22Rv1 (cell line): ENCODE measurements around the gene SH3PXD2A.
"Not testable (repeated sequence)": the region's sequence is repeated elsewhere in the genome, so short reads cannot be mapped to it uniquely, and the experiment has no call there.

ENCODE experiments used
- H3K27ac ChIP-seq: fragments of 450-650 bp; 2 replicates; pipeline ENCODE4 v1.5.1; 2017
- ZFX ChIP-seq: fragments of 450-650 bp; IDR thresholded peaks from 2 replicates; pipeline ENCODE4 v1.6.1; 2017; ENCODE audit warnings: antibody characterized with exemption, borderline replicate concordance
- TF ChIP-seq, protein P1 (sequence below): fragments of 450-650 bp; IDR thresholded peaks from 2 replicates; pipeline ENCODE4 v1.5.1; 2017; ENCODE audit warnings: mild to moderate bottlenecking

The SH3PXD2A gene

DNA sequence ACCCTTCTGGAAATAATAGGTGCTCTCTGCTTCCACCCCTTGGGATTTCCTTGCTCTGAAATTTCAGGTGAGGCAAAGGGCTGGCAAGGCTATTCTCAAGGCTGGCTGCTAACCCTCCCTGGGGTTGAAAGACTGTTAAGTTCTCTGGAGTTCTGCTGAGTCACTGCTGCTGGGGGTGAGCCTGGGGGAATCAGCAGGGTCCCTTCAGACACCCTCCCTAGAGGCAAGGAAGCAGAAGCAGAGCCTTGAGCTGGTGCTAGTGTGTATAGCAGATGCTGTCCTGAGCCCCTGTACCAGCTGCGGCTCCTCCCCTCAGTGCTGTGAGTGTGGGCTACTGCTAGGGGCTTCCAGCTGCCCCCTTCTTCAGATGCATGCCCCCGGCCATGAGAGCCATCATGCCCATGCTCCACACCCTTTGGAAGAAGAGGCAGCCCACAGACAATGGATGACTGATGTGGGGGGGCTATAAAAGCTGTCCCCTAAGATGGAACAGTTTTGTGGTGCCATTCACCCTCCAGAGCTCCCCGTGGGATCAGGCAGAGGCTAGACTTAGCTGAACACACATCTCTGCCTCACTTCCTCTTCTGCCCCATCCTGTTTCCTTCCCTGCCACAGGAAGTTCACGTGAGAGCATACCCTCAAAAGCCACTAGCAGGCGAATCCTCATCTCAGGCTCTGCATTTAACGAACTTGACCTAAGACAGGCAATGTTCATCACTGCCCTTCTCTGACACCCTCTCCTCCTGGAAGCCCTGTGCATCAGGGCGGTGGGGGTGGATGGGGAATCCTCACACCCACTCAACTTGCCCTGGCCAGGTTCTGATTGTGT lies 91.8 kb downstream of the SH3PXD2A start:
- no peak overlapping the region for H3K27ac ChIP-seq
- TF ChIP-seq, protein P1, sequence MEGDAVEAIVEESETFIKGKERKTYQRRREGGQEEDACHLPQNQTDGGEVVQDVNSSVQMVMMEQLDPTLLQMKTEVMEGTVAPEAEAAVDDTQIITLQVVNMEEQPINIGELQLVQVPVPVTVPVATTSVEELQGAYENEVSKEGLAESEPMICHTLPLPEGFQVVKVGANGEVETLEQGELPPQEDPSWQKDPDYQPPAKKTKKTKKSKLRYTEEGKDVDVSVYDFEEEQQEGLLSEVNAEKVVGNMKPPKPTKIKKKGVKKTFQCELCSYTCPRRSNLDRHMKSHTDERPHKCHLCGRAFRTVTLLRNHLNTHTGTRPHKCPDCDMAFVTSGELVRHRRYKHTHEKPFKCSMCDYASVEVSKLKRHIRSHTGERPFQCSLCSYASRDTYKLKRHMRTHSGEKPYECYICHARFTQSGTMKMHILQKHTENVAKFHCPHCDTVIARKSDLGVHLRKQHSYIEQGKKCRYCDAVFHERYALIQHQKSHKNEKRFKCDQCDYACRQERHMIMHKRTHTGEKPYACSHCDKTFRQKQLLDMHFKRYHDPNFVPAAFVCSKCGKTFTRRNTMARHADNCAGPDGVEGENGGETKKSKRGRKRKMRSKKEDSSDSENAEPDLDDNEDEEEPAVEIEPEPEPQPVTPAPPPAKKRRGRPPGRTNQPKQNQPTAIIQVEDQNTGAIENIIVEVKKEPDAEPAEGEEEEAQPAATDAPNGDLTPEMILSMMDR = no peak
- TF ChIP-seq ZFX = no peak

DNA sequence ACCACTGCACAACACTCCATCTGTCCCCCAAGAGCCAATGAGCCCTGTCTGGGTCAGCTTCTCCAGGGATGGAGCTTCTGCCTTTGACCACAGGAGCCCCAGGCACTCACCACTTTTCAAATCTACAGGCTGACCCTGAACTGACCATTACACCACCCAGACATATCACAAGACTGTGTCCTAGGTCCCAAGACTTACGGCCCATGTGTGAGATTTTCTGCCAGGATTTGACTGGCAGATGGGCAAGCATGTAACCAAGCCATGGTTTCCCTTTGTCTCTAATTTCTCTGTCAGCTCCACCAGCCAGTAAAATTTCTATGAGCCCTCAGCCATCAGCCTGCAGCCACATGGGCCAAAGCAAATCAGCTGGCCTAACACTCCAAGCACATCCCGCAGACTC lies 92.5 kb downstream of the SH3PXD2A start:
- no peak for TF ChIP-seq ZFX
- TF ChIP-seq, protein P1 = no peak
- no peak overlapping the region for H3K27ac ChIP-seq

DNA sequence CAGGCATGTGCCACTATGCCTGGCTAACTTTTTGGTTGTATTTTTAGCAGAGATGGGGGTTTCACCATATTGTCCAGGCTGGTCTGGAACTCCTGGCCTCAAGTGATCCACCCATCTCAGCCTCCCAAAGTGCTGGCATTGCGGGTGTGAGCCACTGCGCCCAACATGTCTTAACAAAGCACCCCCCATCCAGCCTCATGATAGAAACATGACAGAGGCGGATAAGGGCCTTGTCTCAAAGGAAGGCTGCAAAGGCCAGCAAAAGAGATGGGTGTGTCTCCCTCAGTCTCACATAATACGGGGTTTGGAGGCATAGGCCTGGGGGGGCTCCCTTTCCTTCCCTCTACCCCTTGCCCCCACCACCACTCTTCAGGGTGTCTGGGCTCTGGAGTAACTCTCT lies 93.2 kb downstream of the SH3PXD2A start:
- TF ChIP-seq, protein P1 = no peak
- no peak for TF ChIP-seq ZFX
- no peak overlapping the region for H3K27ac ChIP-seq

DNA sequence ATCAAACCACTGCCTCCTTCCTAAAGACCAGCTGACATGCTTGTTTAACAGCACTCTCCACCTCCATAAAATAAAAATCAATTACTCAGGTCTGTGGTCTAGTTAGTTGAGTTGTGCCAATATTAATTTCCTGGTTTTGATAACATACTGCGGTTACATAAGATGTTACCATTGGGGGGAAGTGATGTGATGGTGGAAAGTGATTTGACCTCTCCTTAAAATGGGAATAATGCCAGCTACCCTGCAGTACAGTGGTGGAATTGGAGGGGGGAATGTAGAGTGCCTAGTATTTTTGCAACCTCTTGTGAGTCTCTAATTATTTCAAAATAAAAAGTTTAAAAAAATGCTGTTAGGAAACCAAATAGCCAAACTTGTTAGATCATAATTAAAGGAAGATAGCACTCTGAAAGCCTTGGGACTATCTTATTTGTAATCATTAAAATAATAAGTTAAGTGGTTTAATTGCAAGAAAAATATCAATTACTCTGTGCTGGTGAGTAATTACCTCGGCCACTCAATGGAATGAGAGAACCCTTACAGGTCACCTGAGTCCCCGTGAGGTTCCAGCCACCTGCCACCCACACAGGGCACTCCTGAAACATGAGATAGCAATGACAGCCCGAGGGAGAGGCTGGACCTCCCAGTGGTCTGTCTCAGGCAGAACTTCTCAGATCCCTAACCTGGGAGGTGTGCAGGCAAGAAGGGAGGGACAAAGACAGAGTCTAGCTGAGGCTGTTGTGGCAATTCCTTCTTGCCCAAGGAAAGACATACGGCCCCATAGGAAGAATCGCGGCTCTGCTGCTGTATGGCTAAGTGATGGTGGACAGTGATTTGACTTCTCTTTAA lies 94.1 kb downstream of the SH3PXD2A start:
- no peak overlapping the region for H3K27ac ChIP-seq
- TF ChIP-seq, protein P1 = no peak
- TF ChIP-seq ZFX = no peak

DNA sequence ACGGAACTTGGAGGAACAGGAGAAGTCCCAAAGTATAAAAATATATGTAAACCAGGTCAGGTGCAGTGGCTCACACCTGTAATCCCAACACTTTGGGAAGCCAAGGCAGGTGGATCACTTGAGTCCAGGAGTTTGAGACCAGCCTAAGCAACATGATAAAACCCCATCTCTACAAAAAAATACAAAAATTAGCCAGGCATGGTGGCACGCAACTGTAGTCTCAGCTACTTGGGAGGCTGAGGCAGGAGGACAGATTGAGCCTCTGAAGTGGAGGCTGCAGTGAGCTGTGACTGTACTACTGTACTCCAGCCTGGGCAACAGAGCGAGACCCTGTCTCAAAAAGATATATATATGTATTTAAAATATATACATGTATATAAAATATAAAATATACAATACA lies 95.1 kb downstream of the SH3PXD2A start:
- not testable (repeated sequence) for H3K27ac ChIP-seq

DNA sequence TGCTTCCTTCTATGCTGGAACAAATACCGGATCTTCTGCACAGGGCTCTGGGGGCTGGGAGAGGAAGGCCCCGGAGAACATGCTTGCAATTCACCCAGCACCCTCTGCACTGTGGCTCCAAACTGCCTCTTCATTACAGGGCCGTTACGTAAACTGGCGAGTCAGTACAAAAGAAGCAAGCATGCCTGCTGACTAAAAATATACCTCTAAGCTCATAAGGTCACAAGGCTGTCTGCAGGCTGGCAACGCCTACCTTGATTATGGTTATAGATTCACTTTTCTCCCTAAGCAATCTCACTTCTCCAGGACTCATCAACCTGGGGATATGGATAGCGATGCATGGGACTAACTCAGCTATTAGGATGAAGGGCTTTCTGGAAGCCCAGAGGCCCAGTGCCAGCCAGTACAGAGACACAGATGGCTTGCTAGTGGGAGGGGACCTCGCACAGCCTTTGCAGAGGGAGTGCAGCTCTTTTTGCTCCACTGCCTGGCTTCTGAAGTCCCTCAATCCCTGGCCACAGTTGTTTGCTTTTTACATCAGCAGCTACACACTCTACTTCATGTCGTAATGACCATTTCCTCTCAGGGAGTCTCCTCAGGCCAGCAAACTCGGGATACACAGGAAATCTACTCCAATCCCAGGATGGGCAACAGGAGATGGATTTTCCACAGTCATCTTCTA lies 96.1 kb downstream of the SH3PXD2A start:
- no peak for TF ChIP-seq ZFX
- TF ChIP-seq, protein P1 = no peak
- H3K27ac ChIP-seq = no peak overlapping the region

DNA sequence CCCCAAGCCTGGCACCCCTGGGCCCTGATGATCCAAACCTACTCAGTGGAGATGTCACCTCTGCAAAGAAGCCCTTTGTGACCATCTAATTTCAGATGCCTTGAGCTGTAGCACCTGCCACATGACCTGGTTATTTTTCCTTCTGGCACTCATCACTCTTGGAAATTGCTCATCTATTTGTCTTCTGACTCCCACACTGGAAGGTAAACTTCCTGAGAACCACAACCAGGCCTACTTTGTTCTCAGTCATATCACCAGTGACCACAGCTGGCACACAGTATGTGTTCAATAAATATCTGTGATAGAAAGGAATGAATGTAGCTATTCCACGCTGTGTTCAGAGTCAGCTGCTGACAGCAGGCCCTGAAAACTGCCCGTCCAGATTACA lies 97.1 kb downstream of the SH3PXD2A start:
- no peak overlapping the region; the same call in 1 of the 2 replicates for H3K27ac ChIP-seq
- TF ChIP-seq ZFX = no peak
- TF ChIP-seq, protein P1 = no peak
